ENCODE results near the gene FCAMR.
"Not testable (repeated sequence)": the region's sequence is repeated elsewhere in the genome, so short reads cannot be mapped to it uniquely, and the experiment has no call there.

FCAMR gene

GRCh38 chr1:206930210-206930798 lies 40.0 kb downstream of the FCAMR start:
- Histone ChIP-seq H3K4me1 (ENCODE audit: insufficient read depth, low read length) (no peaks in the 10 kb centered on the region), H3K27me3 (ENCODE audit: insufficient read depth, low read length) (no peaks in the 10 kb centered on the region), H2AFZ (ENCODE audit: low read depth, low read length) (no peak overlapping the region)

DNA sequence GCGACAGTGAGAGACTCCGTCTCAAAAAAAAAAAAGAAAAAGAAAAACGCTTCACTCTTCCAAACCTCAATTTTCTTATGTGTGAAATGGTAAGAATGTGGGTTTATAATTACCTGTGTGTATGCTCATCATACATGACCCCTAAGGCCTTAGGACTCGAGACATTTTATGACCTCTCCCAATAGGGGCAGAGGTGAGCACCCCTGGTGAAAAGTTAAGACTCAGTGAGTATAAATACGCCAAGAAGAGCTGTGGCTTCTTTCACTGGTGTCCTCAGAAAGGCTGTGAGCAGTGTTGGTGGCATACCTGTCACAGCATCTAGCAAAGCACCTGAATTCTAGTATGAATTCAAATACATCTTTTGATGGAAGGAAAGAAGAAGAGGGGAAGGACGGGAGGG lies 40.7 kb downstream of the FCAMR start:
- Histone ChIP-seq H3K27me3 (ENCODE audit: insufficient read depth, low read length) (no peaks in the 10 kb centered on the region), H2AFZ (ENCODE audit: low read depth, low read length) (no peak overlapping the region), H3K4me1 (ENCODE audit: insufficient read depth, low read length) (no peaks in the 10 kb centered on the region), H3K9me3 (ENCODE audit: low read length) (no peaks in the 10 kb centered on the region), H3K4me3 (ENCODE audit: low read length) (no peak overlapping the region), H3K36me3 (ENCODE audit: insufficient read depth, low read length) (no peaks in the 10 kb centered on the region)

More at GRCh38 chr1:206930210-206930798, 40.0 kb downstream of the FCAMR start:
- Histone ChIP-seq H3K9me3 (ENCODE audit: low read length) (no peaks in the 10 kb centered on the region), H3K4me3 (ENCODE audit: low read length) (no peak overlapping the region), H3K36me3 (ENCODE audit: insufficient read depth, low read length) (no peaks in the 10 kb centered on the region)

DNA sequence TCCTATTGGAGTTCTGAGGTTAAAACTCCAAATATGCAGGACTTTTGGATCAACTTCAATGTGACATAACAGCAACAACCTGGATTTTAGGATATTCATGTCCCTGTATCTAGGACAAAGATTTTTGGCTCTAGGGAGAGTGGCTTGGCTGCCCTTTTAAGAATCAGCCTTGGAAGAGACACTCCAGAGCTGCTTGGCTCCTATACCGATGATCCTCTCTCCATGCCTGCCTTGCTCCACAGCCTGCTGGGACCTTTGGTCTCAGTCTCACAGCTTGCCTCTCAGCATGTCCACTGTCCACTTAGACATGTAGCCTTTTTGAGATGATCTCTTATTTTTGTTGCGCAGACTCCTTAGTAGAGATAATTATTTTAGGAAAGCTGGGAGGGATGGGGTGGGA lies 44.0 kb downstream of the FCAMR start:
- H2AFZ ChIP-seq (ENCODE audit: low read depth, low read length): no peak overlapping the region
- no peaks in the 10 kb centered on the region for H3K4me1 ChIP-seq (ENCODE audit: insufficient read depth, low read length)
- H3K36me3 ChIP-seq (ENCODE audit: insufficient read depth, low read length): no peaks in the 10 kb centered on the region
- no peaks in the 10 kb centered on the region for H3K9me3 ChIP-seq (ENCODE audit: low read length)
- no peaks in the 10 kb centered on the region for H3K27me3 ChIP-seq (ENCODE audit: insufficient read depth, low read length)
- H3K4me3 ChIP-seq (ENCODE audit: low read length): no peak overlapping the region

GRCh38 chr1:206925106-206925736 lies 45.0 kb downstream of the FCAMR start:
- no peaks in the 10 kb centered on the region for H3K4me1 ChIP-seq (ENCODE audit: insufficient read depth, low read length)
- no peaks in the 10 kb centered on the region for H3K9me3 ChIP-seq (ENCODE audit: low read length)
- no peak overlapping the region for H3K4me3 ChIP-seq (ENCODE audit: low read length)
- no peaks in the 10 kb centered on the region for H3K36me3 ChIP-seq (ENCODE audit: insufficient read depth, low read length)
- no peak overlapping the region for H2AFZ ChIP-seq (ENCODE audit: low read depth, low read length)
- H3K27me3 ChIP-seq (ENCODE audit: insufficient read depth, low read length): no peaks in the 10 kb centered on the region

DNA sequence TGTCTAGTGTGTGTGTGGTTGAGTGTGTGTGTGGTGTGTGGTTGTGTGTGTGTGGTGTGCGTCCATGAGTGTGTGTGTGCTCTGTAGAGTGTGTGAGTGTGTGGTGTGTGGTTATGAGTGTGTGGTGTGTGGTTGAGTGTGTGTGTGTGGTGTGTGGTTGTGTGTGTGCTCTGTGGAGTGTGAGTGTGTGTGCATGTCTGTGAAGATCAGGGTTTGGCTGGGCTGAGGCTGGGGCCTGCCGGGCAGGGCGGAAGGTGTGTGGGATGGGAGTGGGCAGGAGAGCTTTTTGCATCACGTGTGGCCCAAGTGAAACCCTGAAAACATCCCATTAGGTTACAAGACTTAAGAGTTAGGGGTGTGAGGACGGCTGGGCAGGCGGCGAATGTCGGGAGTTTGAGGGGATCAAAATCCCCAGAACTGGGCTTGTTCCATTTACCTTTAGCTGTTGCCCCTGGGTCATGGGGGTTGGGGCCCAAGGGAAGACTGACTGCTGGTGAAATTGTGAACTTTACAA lies 45.6 kb downstream of the FCAMR start:
- H3K4me1 ChIP-seq (ENCODE audit: insufficient read depth, low read length): no peaks in the 10 kb centered on the region
- no peak overlapping the region for H3K4me3 ChIP-seq (ENCODE audit: low read length)
- no peak overlapping the region for H2AFZ ChIP-seq (ENCODE audit: low read depth, low read length)
- no peaks in the 10 kb centered on the region for H3K27me3 ChIP-seq (ENCODE audit: insufficient read depth, low read length)
- no peaks in the 10 kb centered on the region for H3K9me3 ChIP-seq (ENCODE audit: low read length)
- H3K36me3 ChIP-seq (ENCODE audit: insufficient read depth, low read length): no peaks in the 10 kb centered on the region

DNA sequence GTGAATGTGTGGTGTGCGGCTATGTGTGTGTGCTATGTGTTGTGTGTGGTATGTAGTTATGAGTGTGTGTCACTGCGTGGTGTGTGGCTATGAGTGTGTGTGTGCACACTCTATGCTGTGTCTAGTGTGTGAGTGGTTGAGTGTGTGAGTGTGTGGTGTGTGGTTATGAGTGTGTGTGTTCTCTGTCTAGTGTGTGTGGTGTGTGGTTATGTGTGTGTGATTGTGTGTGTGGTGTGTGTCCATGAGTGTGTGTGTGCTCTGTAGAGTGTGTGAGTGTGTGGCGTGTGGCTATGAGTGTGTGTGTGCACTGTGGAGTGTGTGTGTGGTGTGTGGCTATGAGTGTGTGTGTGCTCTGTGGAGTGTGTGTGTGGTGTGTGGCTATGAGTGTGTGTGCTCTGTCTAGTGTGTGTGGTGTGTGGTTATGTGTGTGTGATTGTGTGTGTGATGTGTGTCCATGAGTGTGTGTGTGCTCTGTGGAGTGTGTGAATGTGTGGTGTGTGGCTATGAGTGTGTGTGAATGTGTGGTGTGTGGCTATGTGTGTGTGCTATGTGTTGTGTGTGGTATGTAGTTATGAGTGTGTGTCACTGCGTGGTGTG lies 46.2 kb downstream of the FCAMR start:
- not testable (repeated sequence) for H3K9me3 ChIP-seq (ENCODE audit: low read length); H3K27me3 ChIP-seq (ENCODE audit: insufficient read depth, low read length); H2AFZ ChIP-seq (ENCODE audit: low read depth, low read length); H3K36me3 ChIP-seq (ENCODE audit: insufficient read depth, low read length); H3K4me3 ChIP-seq (ENCODE audit: low read length); H3K4me1 ChIP-seq (ENCODE audit: insufficient read depth, low read length)

- Histone ChIP-seq H2AFZ (ENCODE audit: low read depth, low read length) (no peak overlapping the region), H3K27me3 (ENCODE audit: insufficient read depth, low read length) (no peaks in the 10 kb centered on the region), H3K9me3 (ENCODE audit: low read length) (no peaks in the 10 kb centered on the region), H3K4me3 (ENCODE audit: low read length) (no peak overlapping the region), H3K4me1 (ENCODE audit: insufficient read depth, low read length) (no peaks in the 10 kb centered on the region), H3K36me3 (ENCODE audit: insufficient read depth, low read length) (no peaks in the 10 kb centered on the region)
Measured at GRCh38 chr1:206923009-206923960, 47.0 kb downstream of the FCAMR start.

GRCh38 chr1:206922524-206922923 lies 47.7 kb downstream of the FCAMR start:
- Histone ChIP-seq H3K4me3 (ENCODE audit: low read length) (no peak overlapping the region), H2AFZ (ENCODE audit: low read depth, low read length) (no peak overlapping the region), H3K4me1 (ENCODE audit: insufficient read depth, low read length) (no peaks in the 10 kb centered on the region), H3K9me3 (ENCODE audit: low read length) (no peaks in the 10 kb centered on the region), H3K36me3 (ENCODE audit: insufficient read depth, low read length) (no peaks in the 10 kb centered on the region), H3K27me3 (ENCODE audit: insufficient read depth, low read length) (no peaks in the 10 kb centered on the region)

- no peak within 1 kb of the TSS for H2AFZ ChIP-seq (ENCODE audit: low read depth, low read length)
Measured at GRCh38 chr1:206921772-206922265, 48.4 kb downstream of the FCAMR start, which contains the start of gene FCMR. FCMR (minus strand) TSS chr1:206921941; CDS start chr1:206921854, 87 bp downstream.

DNA sequence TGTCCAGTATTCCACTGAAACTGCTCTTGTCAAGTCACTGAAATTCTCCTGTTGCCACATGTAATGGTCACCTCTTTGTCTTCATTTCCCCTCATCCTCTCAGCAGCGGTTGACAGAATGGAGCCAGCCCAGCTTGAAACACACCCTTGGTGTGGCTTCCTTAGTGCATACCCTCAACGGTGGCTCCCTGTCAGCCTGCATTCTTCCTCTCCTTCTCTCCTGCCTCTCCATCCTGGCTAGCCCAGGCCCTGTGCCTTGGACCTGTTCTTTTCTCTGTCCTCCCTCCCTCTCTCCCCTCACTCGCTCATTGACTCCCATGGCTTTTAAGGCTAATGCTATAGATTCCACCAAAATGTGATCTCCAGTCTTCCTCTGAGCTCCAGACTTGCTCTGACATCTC lies 52.2 kb downstream of the FCAMR start:
- Histone ChIP-seq H3K9me3 (ENCODE audit: low read length) (no peaks in the 10 kb centered on the region), H3K4me3 (ENCODE audit: low read length) (no peak overlapping the region), H3K4me1 (ENCODE audit: insufficient read depth, low read length) (no peaks in the 10 kb centered on the region)

More at GRCh38 chr1:206921772-206922265, 48.4 kb downstream of the FCAMR start, which contains the start of gene FCMR:
- Histone ChIP-seq H3K9me3 (ENCODE audit: low read length) (no peaks in the 10 kb centered on the region), H3K36me3 (ENCODE audit: insufficient read depth, low read length) (no peaks in the 10 kb centered on the region), H3K4me3 (ENCODE audit: low read length) (no peak within 1 kb of the TSS), H3K27me3 (ENCODE audit: insufficient read depth, low read length) (no peaks in the 10 kb centered on the region), H3K4me1 (ENCODE audit: insufficient read depth, low read length) (no peaks in the 10 kb centered on the region)

GRCh38 chr1:206916000-206916709 lies 54.1 kb downstream of the FCAMR start:
- H3K4me1 ChIP-seq (ENCODE audit: insufficient read depth, low read length): no peaks in the 10 kb centered on the region
- no peaks in the 10 kb centered on the region for H3K9me3 ChIP-seq (ENCODE audit: low read length)
- H2AFZ ChIP-seq (ENCODE audit: low read depth, low read length): no peak overlapping the region
- no peaks in the 10 kb centered on the region for H3K36me3 ChIP-seq (ENCODE audit: insufficient read depth, low read length)
- H3K4me3 ChIP-seq (ENCODE audit: low read length): no peak overlapping the region
- H3K27me3 ChIP-seq (ENCODE audit: insufficient read depth, low read length): peaks cover 12% of the 10 kb centered on the region

More for the DNA sequence above, 52.2 kb downstream of the FCAMR start:
- H3K27me3 ChIP-seq (ENCODE audit: insufficient read depth, low read length): peaks cover 12% of the 10 kb centered on the region
- no peaks in the 10 kb centered on the region for H3K36me3 ChIP-seq (ENCODE audit: insufficient read depth, low read length)
- no peak overlapping the region for H2AFZ ChIP-seq (ENCODE audit: low read depth, low read length)

- Histone ChIP-seq H3K9me3 (ENCODE audit: low read length) (no peaks in the 10 kb centered on the region), H3K4me1 (ENCODE audit: insufficient read depth, low read length) (no peaks in the 10 kb centered on the region), H3K4me3 (ENCODE audit: low read length) (no peak overlapping the region), H3K36me3 (ENCODE audit: insufficient read depth, low read length) (no peaks in the 10 kb centered on the region), H2AFZ (ENCODE audit: low read depth, low read length) (no peak overlapping the region), H3K27me3 (ENCODE audit: insufficient read depth, low read length) (peaks cover 20% of the 10 kb centered on the region)
Measured at GRCh38 chr1:206915030-206915735, 55.1 kb downstream of the FCAMR start.
